Measurements from ENCODE around the gene UGT1A9. TPM values are rescaled to one million over a fixed set of nuclear protein-coding genes. Genes with fewer than 3 reads are reported as not detected.

Gene UGT1A9
- total RNA-seq, 1 donor from 2014 or later = 1.5 TPM

GRCh38 chr2:233758849-233759248 lies 87.2 kb downstream of the UGT1A9 start:
- DNase-seq (ENCODE audit: low spot score) = no peak

DNA sequence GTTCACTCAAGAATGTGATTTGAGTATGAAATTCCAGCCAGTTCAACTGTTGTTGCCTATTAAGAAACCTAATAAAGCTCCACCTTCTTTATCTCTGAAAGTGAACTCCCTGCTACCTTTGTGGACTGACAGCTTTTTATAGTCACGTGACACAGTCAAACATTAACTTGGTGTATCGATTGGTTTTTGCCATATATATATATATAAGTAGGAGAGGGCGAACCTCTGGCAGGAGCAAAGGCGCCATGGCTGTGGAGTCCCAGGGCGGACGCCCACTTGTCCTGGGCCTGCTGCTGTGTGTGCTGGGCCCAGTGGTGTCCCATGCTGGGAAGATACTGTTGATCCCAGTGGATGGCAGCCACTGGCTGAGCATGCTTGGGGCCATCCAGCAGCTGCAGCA lies 88.3 kb downstream of the UGT1A9 start, which contains the start of gene UGT1A1:
Gene UGT1A1 (plus strand): TSS at position 228 of the 400 bp plus-strand sequence. CDS start 18 bp downstream, at position 246.
- no peak for DNase-seq (ENCODE audit: low spot score)

- DNase-seq (ENCODE audit: low spot score) = no peak
Measured at GRCh38 chr2:233761040-233761769, 89.5 kb downstream of the UGT1A9 start.

DNA sequence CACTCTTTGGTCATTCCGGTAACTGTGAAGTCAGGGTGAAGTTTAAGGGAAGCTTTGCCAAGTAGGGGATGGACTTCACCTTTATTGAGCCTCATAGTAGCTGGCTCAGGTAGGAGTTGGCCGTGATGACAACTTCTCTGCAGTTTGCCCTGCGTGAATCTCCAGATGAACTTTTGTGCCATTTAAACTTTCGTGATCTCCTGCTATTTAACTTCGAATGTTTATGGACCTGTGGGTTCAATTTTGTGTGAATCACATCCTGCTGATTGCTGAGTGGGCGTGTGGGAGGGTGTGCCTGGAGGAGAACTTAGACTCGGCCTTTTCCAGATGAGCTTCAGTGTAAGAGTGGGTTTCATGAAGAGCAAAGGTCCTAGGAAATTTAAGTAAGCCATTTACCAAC lies 92.6 kb downstream of the UGT1A9 start:
- DNase-seq (ENCODE audit: low spot score) = no peak

- DNase-seq (ENCODE audit: low spot score) = no peak
Measured at GRCh38 chr2:233764761-233765160, 93.1 kb downstream of the UGT1A9 start.

DNA sequence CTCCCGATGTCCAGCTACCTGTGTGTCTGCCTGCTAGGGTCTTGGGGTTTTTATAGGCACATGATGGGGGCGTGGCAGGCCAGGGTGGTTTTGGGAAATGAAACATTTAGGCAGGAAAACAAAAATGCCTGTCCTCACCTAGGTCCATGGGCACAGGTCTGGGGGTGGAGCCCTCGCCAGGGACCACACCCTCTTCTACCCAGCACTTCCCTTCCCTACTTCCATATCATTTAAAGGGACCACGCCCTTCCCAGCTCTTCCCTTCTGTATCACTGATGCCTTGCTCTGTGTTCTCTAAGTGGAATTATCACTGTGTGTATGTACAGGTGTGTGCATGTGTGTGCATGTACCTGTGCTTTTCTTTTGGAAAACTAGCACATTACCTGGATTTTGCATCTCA lies 94.7 kb downstream of the UGT1A9 start:
- DNase-seq (ENCODE audit: low spot score) = no peak

GRCh38 chr2:233768076-233768475 lies 96.4 kb downstream of the UGT1A9 start:
- no peak for DNase-seq (ENCODE audit: low spot score)

- no peak for DNase-seq (ENCODE audit: low spot score)
Measured at GRCh38 chr2:233769260-233769659, 97.6 kb downstream of the UGT1A9 start.

DNA sequence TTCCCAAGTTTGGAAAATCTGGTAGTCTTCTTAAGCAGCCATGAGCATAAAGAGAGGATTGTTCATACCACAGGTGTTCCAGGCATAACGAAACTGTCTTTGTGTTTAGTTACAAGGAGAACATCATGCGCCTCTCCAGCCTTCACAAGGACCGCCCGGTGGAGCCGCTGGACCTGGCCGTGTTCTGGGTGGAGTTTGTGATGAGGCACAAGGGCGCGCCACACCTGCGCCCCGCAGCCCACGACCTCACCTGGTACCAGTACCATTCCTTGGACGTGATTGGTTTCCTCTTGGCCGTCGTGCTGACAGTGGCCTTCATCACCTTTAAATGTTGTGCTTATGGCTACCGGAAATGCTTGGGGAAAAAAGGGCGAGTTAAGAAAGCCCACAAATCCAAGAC lies 100.5 kb downstream of the UGT1A9 start:
- DNase-seq (ENCODE audit: low spot score) = no peak

DNA sequence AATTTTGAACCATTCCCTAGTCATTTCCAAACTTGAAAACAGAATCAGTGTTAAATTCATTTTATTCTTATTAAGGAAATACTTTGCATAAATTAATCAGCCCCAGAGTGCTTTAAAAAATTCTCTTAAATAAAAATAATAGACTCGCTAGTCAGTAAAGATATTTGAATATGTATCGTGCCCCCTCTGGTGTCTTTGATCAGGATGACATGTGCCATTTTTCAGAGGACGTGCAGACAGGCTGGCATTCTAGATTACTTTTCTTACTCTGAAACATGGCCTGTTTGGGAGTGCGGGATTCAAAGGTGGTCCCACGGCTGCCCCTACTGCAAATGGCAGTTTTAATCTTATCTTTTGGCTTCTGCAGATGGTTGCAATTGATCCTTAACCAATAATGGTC lies 100.9 kb downstream of the UGT1A9 start:
- DNase-seq (ENCODE audit: low spot score) = no peak

DNA sequence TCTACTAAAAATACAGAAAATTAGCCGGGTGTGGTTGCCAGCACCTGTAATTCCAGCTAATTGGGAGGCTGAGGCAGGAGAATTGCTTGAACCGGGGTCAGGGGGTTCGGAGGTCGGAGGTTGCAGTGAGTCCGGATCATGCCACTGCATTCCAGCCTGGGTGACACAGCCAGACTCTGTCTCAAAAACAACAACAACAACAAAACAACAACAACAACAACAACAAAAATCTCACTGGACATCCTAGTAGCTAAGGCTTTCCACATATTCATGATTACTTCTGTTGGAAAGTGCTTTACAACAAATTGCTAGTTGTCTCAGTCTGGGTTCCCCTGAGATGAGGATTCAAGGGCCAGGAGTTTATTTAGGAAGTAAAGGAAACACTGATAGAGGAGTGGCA lies 102.2 kb downstream of the UGT1A9 start:
- DNase-seq (ENCODE audit: low spot score) = no peak

DNA sequence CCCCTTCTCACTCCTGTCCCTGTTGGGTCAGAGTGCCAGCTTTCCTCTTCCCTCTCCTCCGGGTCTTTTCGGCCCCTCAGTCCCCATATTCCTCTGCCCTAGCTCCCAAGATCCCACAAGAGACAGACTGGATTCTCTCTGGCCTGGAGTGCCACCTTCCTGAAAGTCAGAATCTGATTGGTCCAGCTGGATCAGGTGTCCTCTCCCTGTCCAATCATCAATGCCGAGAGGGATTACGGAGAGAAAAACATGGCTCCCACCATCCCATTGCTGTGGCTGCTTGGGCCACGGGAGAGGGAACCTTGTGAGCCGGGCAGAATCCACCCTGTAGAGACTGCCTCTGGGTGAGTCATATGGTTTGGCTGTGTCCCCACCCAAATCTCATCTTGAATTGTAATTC lies 103.7 kb downstream of the UGT1A9 start:
- no peak for DNase-seq (ENCODE audit: low spot score)

DNA sequence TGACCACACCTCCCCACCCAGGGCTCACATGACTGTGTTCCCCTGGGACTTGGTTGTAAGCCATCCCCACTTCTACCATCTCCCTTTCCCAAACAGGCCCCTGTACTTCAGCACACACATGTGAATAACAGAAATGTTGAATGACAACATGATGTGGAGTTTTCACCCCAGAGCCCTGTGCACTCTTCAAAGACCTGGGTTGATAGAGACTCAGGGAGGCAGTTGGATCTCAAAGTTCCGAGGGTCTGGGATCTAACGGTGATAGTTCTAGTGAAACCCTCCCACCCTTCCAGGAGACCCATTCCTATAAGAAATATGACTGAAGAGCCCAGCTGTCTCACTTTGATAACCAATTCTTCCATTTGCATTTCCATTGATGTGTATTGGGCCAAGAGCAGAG lies 106.3 kb downstream of the UGT1A9 start, which contains the start of gene MROH2A:
Gene MROH2A (plus strand): TSS at position 301 of the 400 bp plus-strand sequence. CDS start 1,029 bp downstream, outside the sequence.
- DNase-seq (ENCODE audit: low spot score) = no peak

- DNase-seq (ENCODE audit: low spot score) = no peak
Measured at GRCh38 chr2:233779722-233780121, 108.0 kb downstream of the UGT1A9 start.

- no peak for DNase-seq (ENCODE audit: low spot score)
Measured at GRCh38 chr2:233780771-233781170, 109.1 kb downstream of the UGT1A9 start.

DNA sequence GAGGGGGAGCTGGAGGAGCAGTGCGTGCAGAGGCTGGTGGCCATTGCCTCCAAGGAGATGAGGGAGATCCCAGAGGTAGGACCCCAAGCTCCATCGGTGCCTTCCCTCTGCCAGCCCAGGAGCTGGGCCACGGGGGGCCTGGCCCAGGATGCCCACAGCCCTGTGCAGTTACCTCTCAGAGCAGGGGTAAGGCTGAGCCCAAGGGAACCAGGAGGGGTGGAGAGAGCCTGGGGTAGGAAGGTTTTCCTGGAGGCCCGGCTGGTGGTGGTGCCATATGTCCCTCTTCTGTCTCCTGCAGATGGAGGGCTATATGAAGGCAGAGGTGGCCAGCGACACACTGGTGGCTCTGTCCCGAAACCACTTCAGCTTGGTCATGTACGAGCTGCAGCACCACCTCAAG lies 117.9 kb downstream of the UGT1A9 start:
- DNase-seq (ENCODE audit: low spot score) = no peak

DNA sequence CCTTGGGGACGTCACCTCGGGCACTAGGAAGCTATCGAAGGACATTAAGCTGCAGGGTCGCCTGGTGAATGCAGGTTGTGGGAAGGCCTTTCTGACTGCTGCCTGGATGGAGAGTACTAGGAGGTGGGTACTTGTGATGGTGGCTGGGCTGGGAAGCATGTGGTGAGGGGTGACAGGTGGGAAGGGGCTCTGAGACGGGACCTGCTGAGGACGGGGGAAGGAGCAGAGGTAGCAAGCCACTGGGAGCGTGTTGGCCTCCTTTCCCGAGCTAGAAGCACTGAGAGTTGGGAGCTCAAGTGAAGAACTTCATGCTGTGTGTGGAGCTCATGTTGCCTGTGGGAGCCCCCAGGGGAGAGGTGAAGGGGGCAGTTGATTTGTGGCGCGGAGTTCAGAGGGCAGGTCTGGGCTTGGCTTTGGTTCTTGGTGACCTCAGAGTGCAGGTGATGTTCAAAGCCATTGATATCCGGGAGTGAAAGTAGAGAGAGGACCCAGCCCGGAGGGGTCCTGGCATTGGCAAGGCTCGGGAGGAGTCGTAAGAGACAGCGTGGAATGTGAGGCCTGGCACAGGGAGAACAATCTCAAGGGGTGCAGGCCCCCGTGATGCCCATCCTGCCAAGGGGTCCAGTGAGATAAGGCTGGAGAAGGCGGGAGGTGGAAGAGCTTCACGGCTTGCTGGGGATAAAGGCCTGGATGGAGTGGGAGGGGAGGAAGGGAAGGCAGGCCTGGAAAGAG lies 119.6 kb downstream of the UGT1A9 start:
- no peak for DNase-seq (ENCODE audit: low spot score)

GRCh38 chr2:233791883-233792329 lies 120.2 kb downstream of the UGT1A9 start:
- no peak for DNase-seq (ENCODE audit: low spot score)

GRCh38 chr2:233792720-233793119 lies 121.0 kb downstream of the UGT1A9 start:
- no peak for DNase-seq (ENCODE audit: low spot score)

DNA sequence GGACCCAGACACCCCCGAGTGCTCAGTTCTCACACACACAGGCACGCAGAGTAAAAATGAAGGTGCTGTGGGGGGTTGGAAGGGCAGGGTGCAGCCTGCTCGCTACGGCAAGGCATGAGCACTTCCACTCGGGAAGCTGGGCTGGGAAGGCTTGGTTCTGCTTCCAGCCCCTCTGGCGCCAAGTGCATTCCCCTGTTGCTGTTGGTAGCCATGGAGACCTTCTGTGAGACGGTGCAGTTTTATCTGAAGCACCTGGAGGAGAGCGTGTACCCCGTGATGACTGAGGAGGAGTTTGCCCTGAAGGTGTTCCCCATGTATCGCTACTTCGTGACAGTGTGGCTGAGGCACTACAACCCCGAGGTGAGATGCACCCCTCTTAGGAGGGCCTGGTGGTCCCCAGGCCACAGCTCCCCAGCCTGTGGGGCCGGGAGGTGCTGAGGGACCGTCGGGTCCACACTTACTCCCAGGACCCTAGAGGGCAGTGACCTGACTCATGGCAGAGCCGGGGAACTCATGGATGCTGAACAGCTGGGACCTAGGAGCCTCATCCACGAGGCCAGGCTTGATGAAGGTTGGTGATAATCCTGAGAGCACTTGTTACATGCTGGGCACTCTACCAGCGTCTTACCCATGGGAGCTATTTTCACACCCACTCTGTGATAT lies 121.9 kb downstream of the UGT1A9 start:
- DNase-seq (ENCODE audit: low spot score) = no peak

DNA sequence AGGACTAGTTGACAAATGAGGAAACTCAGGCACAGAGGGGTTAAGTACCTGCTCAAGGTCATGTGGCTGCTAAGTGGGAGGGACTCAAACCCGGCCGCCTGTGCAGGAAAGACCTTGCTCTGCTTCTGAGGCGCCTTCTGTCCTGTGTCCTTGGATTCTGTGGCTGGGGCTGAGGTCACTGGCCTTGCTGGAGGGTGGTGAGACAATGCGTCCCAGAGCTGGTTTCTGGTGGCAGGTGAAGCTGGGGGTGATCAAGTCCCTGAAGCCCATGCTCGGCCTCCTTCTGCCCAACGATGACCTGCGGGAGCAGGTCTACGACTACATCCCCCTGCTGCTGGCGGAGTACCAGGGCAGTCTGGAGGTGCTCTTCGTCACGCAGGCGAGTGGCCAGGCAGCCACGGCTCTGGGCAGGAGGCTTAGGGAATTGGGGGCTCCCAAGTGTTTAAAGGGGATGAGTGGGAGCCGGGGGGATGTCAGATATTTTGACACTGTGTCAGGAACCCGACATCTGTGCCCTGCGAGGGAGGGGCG lies 122.5 kb downstream of the UGT1A9 start:
- no peak for DNase-seq (ENCODE audit: low spot score)

DNA sequence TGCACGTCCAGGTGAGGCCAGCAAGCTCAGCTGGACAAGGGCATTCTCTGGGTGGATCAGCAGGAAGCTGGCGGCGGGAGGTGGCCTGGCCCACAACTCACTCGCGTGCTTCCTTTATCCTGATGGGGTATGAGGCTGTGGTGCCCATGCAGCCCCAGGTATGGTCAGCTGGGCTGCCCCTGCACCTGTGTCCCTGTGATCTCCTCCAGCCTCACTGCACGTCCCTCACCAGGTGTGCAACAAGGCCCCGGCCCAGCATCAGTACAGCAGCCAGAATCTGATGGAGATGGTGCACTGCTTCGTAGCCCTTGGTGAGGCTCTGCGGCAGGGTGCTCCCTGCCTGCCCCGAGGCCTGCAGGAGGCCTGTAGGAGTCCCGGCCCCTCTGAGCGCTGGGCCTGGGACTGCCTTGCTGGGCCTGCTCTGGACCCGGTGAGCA lies 124.1 kb downstream of the UGT1A9 start:
- DNase-seq (ENCODE audit: low spot score) = no peak

Measured in ureter (tissue), 1 donor.